H9 (cell line): ENCODE measurements around the gene KDSR. TPM values are rescaled to one million over a fixed set of nuclear protein-coding genes. Genes with fewer than 3 reads are reported as not detected.

ENCODE experiments used
- DNase-seq: peaks from one replicate; pipeline ENCODE4 v3.0.0-alpha.2; 2017
- H2AFZ ChIP-seq: one replicate; pipeline ENCODE4 v1.6.1; 2013; ENCODE audit warnings: mild to moderate bottlenecking, low read length, control low read depth, moderate library complexity
- H2AK5ac ChIP-seq: 2 replicates; pipeline ENCODE4 v1.6.1; 2013; ENCODE audit warnings: low read length, control low read depth, mixed read lengths; ENCODE audit not compliant: insufficient read length
- H2BK120ac ChIP-seq: one replicate; pipeline ENCODE4 v1.6.1; 2013; ENCODE audit warnings: low read depth, mild to moderate bottlenecking, low read length, control low read depth, inconsistent platforms; ENCODE audit not compliant: poor library complexity, severe bottlenecking
- H2BK12ac ChIP-seq: 2 replicates; pipeline ENCODE4 v1.6.1; 2013; ENCODE audit warnings: low read length, control low read depth, mixed read lengths, low read depth; ENCODE audit not compliant: insufficient read length
- H2BK15ac ChIP-seq: 2 replicates; pipeline ENCODE4 v1.6.1; 2013; ENCODE audit warnings: low read depth, low read length, control low read depth
- H2BK20ac ChIP-seq: one replicate; pipeline ENCODE4 v1.6.1; 2013; ENCODE audit warnings: low read depth, mild to moderate bottlenecking, low read length, control low read depth, inconsistent platforms; ENCODE audit not compliant: poor library complexity, severe bottlenecking
- H2BK5ac ChIP-seq: 2 replicates; pipeline ENCODE4 v1.6.1; 2013; ENCODE audit warnings: low read length, control low read depth, mixed read lengths; ENCODE audit not compliant: insufficient read length
- H3K14ac ChIP-seq: 2 replicates; pipeline ENCODE4 v1.6.1; 2013; ENCODE audit warnings: low read length, control low read depth; ENCODE audit not compliant: insufficient read depth
- H3K18ac ChIP-seq: 2 replicates; pipeline ENCODE4 v1.6.1; 2013; ENCODE audit warnings: low read depth, mild to moderate bottlenecking, mixed read lengths, low read length, control low read depth; ENCODE audit not compliant: insufficient read length
- H3K23ac ChIP-seq: 2 replicates; pipeline ENCODE4 v1.6.1; 2013; ENCODE audit warnings: low read length, control low read depth, mixed read lengths, low read depth; ENCODE audit not compliant: insufficient read length
- H3K23me2 ChIP-seq: 2 replicates; pipeline ENCODE4 v1.6.1; 2013; ENCODE audit warnings: low read depth, mild to moderate bottlenecking, mixed read lengths, low read length, control low read depth; ENCODE audit not compliant: insufficient read length, poor library complexity, severe bottlenecking
- H3K27ac ChIP-seq: 2 replicates; pipeline ENCODE4 v1.5.1; 2013; ENCODE audit warnings: low read length, control low read depth, mixed read lengths, low read depth; ENCODE audit not compliant: insufficient read length
- H3K27me3 ChIP-seq: 2 replicates; pipeline ENCODE4 v1.6.1; 2013; ENCODE audit warnings: low read length, control low read depth, inconsistent platforms; ENCODE audit not compliant: insufficient read depth
- H3K4ac ChIP-seq: 2 replicates; pipeline ENCODE4 v1.6.1; 2013; ENCODE audit warnings: low read depth, mild to moderate bottlenecking, control low read depth, inconsistent platforms, low read length, moderate library complexity
- H3K4me1 ChIP-seq: 2 replicates; pipeline ENCODE4 v1.6.1; 2013; ENCODE audit warnings: low read length, control low read depth, inconsistent platforms; ENCODE audit not compliant: insufficient read depth
- H3K4me2 ChIP-seq: 2 replicates; pipeline ENCODE4 v1.6.1; 2013; ENCODE audit warnings: low read length, control low read depth, mixed read lengths; ENCODE audit not compliant: insufficient read length, insufficient read depth
- H3K56ac ChIP-seq: 2 replicates; pipeline ENCODE4 v1.6.1; 2013; ENCODE audit warnings: low read depth, mild to moderate bottlenecking, mixed read lengths, low read length, control low read depth; ENCODE audit not compliant: insufficient read length
- H3K79me1 ChIP-seq: 2 replicates; pipeline ENCODE4 v1.6.1; 2013; ENCODE audit warnings: low read depth, mild to moderate bottlenecking, moderate library complexity, low read length, control low read depth, inconsistent platforms; ENCODE audit not compliant: insufficient read depth, poor library complexity, severe bottlenecking
- H3K79me2 ChIP-seq: 2 replicates; pipeline ENCODE4 v1.6.1; 2013; ENCODE audit warnings: low read length, control low read depth, inconsistent platforms; ENCODE audit not compliant: insufficient read depth
- H3K9ac ChIP-seq: 2 replicates; pipeline ENCODE4 v1.6.1; 2013; ENCODE audit warnings: low read length, control low read depth, mixed read lengths; ENCODE audit not compliant: insufficient read length; ENCODE audit errors: extremely low read depth
- H3K9me3 ChIP-seq: one replicate; pipeline ENCODE4 v1.6.1; 2013; ENCODE audit warnings: low read depth, low read length, inconsistent platforms; ENCODE audit not compliant: control insufficient read depth
- H3T11ph ChIP-seq: one replicate; pipeline ENCODE4 v1.6.1; 2013; ENCODE audit warnings: mild to moderate bottlenecking, low read length, control low read depth, inconsistent platforms
- H4K20me1 ChIP-seq: one replicate; pipeline ENCODE4 v1.6.1; 2013; ENCODE audit not compliant: control insufficient read depth, insufficient read length, insufficient read depth
- H4K5ac ChIP-seq: 2 replicates; pipeline ENCODE4 v1.6.1; 2013; ENCODE audit warnings: low read depth, mild to moderate bottlenecking, mixed read lengths, low read length, control low read depth; ENCODE audit not compliant: insufficient read length
- H4K8ac ChIP-seq: replicated peaks from 2 replicates; pipeline ENCODE4 v1.6.1; 2013; ENCODE audit warnings: low read length, control low read depth, mixed read lengths, low read depth; ENCODE audit not compliant: insufficient read length
- H4K91ac ChIP-seq: 2 replicates; pipeline ENCODE4 v1.6.1; 2013; ENCODE audit warnings: low read depth, mild to moderate bottlenecking, moderate library complexity, mixed read lengths, low read length, control low read depth; ENCODE audit not compliant: insufficient read length
- H3K27ac Mint-ChIP-seq, 3 experiments: 2 replicates in 2 of 3; 3 replicates in 1 of 3; pipeline ENCODE4 v1.8.0; 2020 to 2021; ENCODE audit warnings: mixed read lengths in 3 of 3, mild to moderate bottlenecking in 1 of 3, moderate library complexity in 1 of 3
- H3K27me3 Mint-ChIP-seq: 2 replicates; pipeline ENCODE4 v1.8.0; 2021; ENCODE audit warnings: low read depth, mild to moderate bottlenecking, moderate library complexity, mixed read lengths
- H3K36me3 Mint-ChIP-seq, 3 experiments: 2 replicates in 2 of 3; 3 replicates in 1 of 3; pipeline ENCODE4 v1.8.0; 2020 to 2021; ENCODE audit warnings: low read depth in 3 of 3, mixed read lengths in 3 of 3; ENCODE audit not compliant: insufficient read depth in 1 of 3
- H3K4me1 Mint-ChIP-seq, 2 experiments: 2 replicates each; pipeline ENCODE4 v1.8.0; 2020; ENCODE audit warnings: mixed read lengths in 2 of 2
- H3K4me3 Mint-ChIP-seq, 2 experiments: 2 replicates in 1 of 2; 3 replicates in 1 of 2; pipeline ENCODE4 v1.8.0; 2020 to 2021; ENCODE audit warnings: mild to moderate bottlenecking in 2 of 2, mixed read lengths in 2 of 2, moderate library complexity in 1 of 2
- H3K9me3 Mint-ChIP-seq, 2 experiments: 2 replicates in 1 of 2; 3 replicates in 1 of 2; pipeline ENCODE4 v1.8.0; 2020; ENCODE audit warnings: mild to moderate bottlenecking in 2 of 2, mixed read lengths in 2 of 2, moderate library complexity in 1 of 2
- WGBS: extraction: QIAGEN DNeasy Blood & Tissue Kit; methylation state at CpG from one replicate; pipeline ENCODE4 v1.1.7; 2013; ENCODE audit warnings: missing lambda C conversion rate, low lambda C conversion rate, mixed read lengths; ENCODE audit not compliant: insufficient read length; ENCODE audit errors: extremely low coverage; 5-methylcytosine and 5-hydroxymethylcytosine counted together
- total RNA-seq: library from RNA; stranded (reverse); gene quantifications from 2 replicates; pipeline ENCODE4 v1.2.1, GENCODE V29; 2021
- TF ChIP-seq, protein P1 (sequence below): fragments of 200-600 bp; sonication (generic); conservative IDR thresholded peaks from 3 replicates; pipeline ENCODE4 v1.8.0; 2021; ENCODE audit warnings: antibody characterized with exemption, mild to moderate bottlenecking

KDSR gene
- total RNA-seq, 1 experiment from 2014 or later, result 58.5 TPM

DNA sequence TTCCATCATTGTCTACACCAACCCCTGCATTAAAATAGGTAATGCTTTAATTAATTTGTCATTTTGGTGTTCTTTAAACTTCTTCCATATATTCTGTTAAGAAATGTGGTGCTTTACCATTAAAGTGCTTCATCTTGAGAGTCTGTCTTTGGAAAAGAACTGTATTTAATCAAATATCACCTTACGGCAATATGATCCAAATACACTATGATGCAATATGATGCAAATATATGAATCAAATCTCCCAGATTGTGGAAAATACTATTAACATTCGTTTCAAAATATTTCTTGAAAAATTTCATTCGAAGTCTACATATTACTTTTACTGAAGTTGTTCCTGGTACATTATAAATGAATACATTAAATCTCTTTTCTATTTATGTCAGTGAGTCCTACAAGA, 32.3 kb upstream of the KDSR start:
- no CpG with 5 or more reads among the region's 3 CpGs for WGBS
- H3T11ph ChIP-seq, result no peak overlapping the region
- H3K27me3 Mint-ChIP-seq, result no peaks in the 10 kb centered on the region
- no peaks in the 10 kb centered on the region for H3K4me1 ChIP-seq
- no peak overlapping the region for H3K23ac ChIP-seq
- H3K23me2 ChIP-seq, result no peaks in the 10 kb centered on the region
- DNase-seq, result no peak
- H3K4me3 Mint-ChIP-seq, result no peak overlapping the region
- no peak overlapping the region for H3K4ac ChIP-seq
- no peaks in the 10 kb centered on the region for H3K79me1 ChIP-seq
- TF ChIP-seq, protein P1, sequence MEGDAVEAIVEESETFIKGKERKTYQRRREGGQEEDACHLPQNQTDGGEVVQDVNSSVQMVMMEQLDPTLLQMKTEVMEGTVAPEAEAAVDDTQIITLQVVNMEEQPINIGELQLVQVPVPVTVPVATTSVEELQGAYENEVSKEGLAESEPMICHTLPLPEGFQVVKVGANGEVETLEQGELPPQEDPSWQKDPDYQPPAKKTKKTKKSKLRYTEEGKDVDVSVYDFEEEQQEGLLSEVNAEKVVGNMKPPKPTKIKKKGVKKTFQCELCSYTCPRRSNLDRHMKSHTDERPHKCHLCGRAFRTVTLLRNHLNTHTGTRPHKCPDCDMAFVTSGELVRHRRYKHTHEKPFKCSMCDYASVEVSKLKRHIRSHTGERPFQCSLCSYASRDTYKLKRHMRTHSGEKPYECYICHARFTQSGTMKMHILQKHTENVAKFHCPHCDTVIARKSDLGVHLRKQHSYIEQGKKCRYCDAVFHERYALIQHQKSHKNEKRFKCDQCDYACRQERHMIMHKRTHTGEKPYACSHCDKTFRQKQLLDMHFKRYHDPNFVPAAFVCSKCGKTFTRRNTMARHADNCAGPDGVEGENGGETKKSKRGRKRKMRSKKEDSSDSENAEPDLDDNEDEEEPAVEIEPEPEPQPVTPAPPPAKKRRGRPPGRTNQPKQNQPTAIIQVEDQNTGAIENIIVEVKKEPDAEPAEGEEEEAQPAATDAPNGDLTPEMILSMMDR, result no peak
- H4K8ac ChIP-seq, result no peak overlapping the region
- no peak overlapping the region for H2AFZ ChIP-seq
- no peaks in the 10 kb centered on the region for H4K20me1 ChIP-seq
- no peak overlapping the region for H2BK20ac ChIP-seq
- H2BK5ac ChIP-seq, result no peak overlapping the region
- no peak overlapping the region for H3K4me2 ChIP-seq
- no peak overlapping the region for H3K27ac ChIP-seq
- H3K14ac ChIP-seq, result no peak overlapping the region
- no peak overlapping the region for H2BK12ac ChIP-seq
- H3K9me3 Mint-ChIP-seq, result no peaks in the 10 kb centered on the region
- H4K91ac ChIP-seq, result no peak overlapping the region
- H3K27me3 ChIP-seq, result no peaks in the 10 kb centered on the region
- H3K9me3 ChIP-seq, result no peaks in the 10 kb centered on the region
- no peak overlapping the region for H3K18ac ChIP-seq
- H3K36me3 Mint-ChIP-seq, result peaks cover 13 to 81% (median 66%) of the 10 kb centered on the region in 3 experiments; a peak in 6 of 7 replicates
- H2BK15ac ChIP-seq, result no peak overlapping the region
- no peak overlapping the region for H3K56ac ChIP-seq
- no peak overlapping the region for H3K27ac Mint-ChIP-seq
- no peaks in the 10 kb centered on the region for H3K4me1 Mint-ChIP-seq
- H3K9ac ChIP-seq, result no peak overlapping the region
- H2BK120ac ChIP-seq, result no peak overlapping the region
- no peaks in the 10 kb centered on the region for H3K79me2 ChIP-seq
- no peak overlapping the region for H4K5ac ChIP-seq
- no peak overlapping the region for H2AK5ac ChIP-seq
